ENCODE measurements around the gene NAPEPLD.
"Not testable (repeated sequence)": the region's sequence is repeated elsewhere in the genome, so short reads cannot be mapped to it uniquely, and the experiment has no call there.

NAPEPLD gene

GRCh38 chr7:103148994-103149807 lies at the start of gene NAPEPLD:
Gene NAPEPLD, minus strand, starts transcription at chr7:103149099. Its CDS starts 20,323 bp downstream, at chr7:103128776.
- DNase-seq, result peak; percentile 88

- DNase-seq, result not testable (repeated sequence)
These were observed 49.2 kb upstream of the NAPEPLD start for GRCh38 chr7:103198079-103198478.

- not testable (repeated sequence) for DNase-seq
These were observed 46.5 kb upstream of the NAPEPLD start for GRCh38 chr7:103195364-103195763.

GRCh38 chr7:103172415-103173146 lies 23.7 kb upstream of the NAPEPLD start:
- DNase-seq, result not testable (repeated sequence)

- DNase-seq, result not testable (repeated sequence)
These were observed 23.0 kb upstream of the NAPEPLD start for GRCh38 chr7:103171695-103172414.

GRCh38 chr7:103166921-103167544 lies 18.1 kb upstream of the NAPEPLD start:
- DNase-seq, result not testable (repeated sequence)

- DNase-seq, result not testable (repeated sequence)
These were observed 14.4 kb upstream of the NAPEPLD start for GRCh38 chr7:103163087-103163825.

- DNase-seq, result not testable (repeated sequence)
These were observed 13.7 kb upstream of the NAPEPLD start for GRCh38 chr7:103162641-103163040.

- DNase-seq, result not testable (repeated sequence)
These were observed 13.2 kb upstream of the NAPEPLD start for GRCh38 chr7:103161998-103162616.

- DNase-seq, result peak; percentile 34
These were observed 10.2 kb upstream of the NAPEPLD start for GRCh38 chr7:103159072-103159471.

- DNase-seq, result not testable (repeated sequence)
These were observed 6.6 kb upstream of the NAPEPLD start for GRCh38 chr7:103155331-103156024.

GRCh38 chr7:103154042-103154441 lies 5.1 kb upstream of the NAPEPLD start:
- no peak for DNase-seq

GRCh38 chr7:103152744-103153617 lies 4.1 kb upstream of the NAPEPLD start:
- DNase-seq, result not testable (repeated sequence)

- DNase-seq, result peak; percentile 73
These were observed 3.2 kb upstream of the NAPEPLD start for GRCh38 chr7:103151993-103152676.

- DNase-seq, result peak; percentile 95
These were observed 1.3 kb upstream of the NAPEPLD start for GRCh38 chr7:103150192-103150591.

- DNase-seq, result no peak
These were observed 895 bp upstream of the NAPEPLD start for GRCh38 chr7:103149808-103150180.

GRCh38 chr7:103148131-103148993 lies 537 bp downstream of the NAPEPLD start:
- peak; percentile 22 for DNase-seq

- DNase-seq, result not testable (repeated sequence)
These were observed 4.1 kb downstream of the NAPEPLD start for GRCh38 chr7:103144754-103145153.
